ENCODE results near the gene RABGAP1L. TPM values are rescaled to one million over a fixed set of nuclear protein-coding genes. Genes with fewer than 3 reads are reported as not detected.

Gene RABGAP1L
- total RNA-seq, 2 experiments from 2014 or later = 59.8 to 67.6 TPM

- intact Hi-C loops (cut with DNase I, micrococcal nuclease) = loop anchor here (5.0 to 10.0 kb wide), 3 partner anchors 1311 to 2001 kb away; no protein-coding TSS in a partner anchor
- no peak for ATAC-seq (ENCODE audit: poor library complexity)
- no peaks in the 10 kb centered on the region for H3K36me3 Mint-ChIP-seq (ENCODE audit: low read depth)
Measured at GRCh38 chr1:174742805-174743653, 583.7 kb downstream of the RABGAP1L start.

DNA sequence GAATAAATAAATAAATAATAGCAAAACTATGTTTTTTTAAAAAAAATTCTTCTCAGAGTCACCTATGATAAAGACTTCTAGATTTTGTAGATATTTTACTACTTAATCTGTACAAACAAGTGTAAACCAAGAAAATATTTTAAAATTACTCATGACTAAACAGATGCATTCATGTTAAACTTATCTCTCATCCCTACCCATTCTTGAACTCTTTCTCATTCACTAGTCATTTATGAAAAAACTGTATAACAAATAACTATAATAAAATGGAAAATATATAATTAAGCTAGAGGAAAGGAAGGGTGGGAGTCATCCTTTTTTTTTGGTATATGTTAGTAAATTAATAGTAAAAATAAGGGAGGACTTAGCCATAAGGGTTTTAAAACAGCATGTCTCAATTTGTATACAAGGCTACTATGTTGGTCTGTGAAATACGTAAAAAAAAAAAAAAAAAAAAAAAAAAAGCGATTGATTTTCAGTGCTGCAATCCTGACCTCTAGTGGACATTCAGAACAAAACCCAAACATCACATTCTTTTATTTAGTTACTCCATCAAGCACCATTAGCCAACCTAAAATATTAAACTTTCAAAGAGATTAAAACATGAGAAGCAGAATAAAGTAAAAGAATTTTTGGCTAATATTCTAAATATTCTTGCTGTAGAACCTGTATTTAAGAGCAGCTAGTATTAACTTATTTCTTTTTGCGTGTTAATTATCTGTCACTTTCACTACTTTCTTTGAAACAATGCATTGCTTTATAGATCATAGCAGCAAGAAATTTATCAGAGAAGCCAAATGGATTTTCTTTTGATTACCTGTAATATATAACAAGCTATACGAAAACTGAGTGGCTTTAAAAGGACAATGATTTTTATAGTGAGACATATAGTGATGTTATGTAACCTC is 584.6 kb downstream of the RABGAP1L start:
- H3K27me3 ChIP-seq (ENCODE audit: control insufficient read depth in 1 of 2, insufficient read depth in 2 of 2, low read length in 2 of 2) = no peaks in the 10 kb centered on the region
- Mint-ChIP-seq H3K4me1 (ENCODE audit: low read depth) (peaks cover 9% of the 10 kb centered on the region), H3K27ac (no peak overlapping the region), H3K9me3 (no peaks in the 10 kb centered on the region), H3K27me3 (no peaks in the 10 kb centered on the region), H3K4me3 (no peak overlapping the region), H3K36me3 (ENCODE audit: low read depth) (no peaks in the 10 kb centered on the region)
- intact Hi-C loops (cut with DNase I, micrococcal nuclease) = loop anchor here (1.0 to 10.0 kb wide), 5 partner anchors 483 to 2002 kb away; no protein-coding TSS in a partner anchor
- no peak overlapping the region for H3K4me3 ChIP-seq (ENCODE audit: low read length)
- H3K4me1 ChIP-seq (ENCODE audit: insufficient read depth, low read length) = peaks cover 3% of the 10 kb centered on the region
- peak in 3 of 14 experiments; percentile 56 to 72 (median 71) for DNase-seq
- TF ChIP-seq CTCF (IDR thresholded peaks at IDR 0.05) = peak; percentile 87
- ChIA-PET CTCF (interaction anchor here (0.7 to 1.4 kb wide), 3 partner anchors 50 to 538 kb away, joined by 3 to 4 read pairs (median 3); no protein-coding TSS in a partner anchor), POLR2A (no interaction called here)
- H3K27ac ChIP-seq (ENCODE audit: low read depth in 1 of 2, low read length in 2 of 2) = no peak overlapping the region
- ATAC-seq (ENCODE audit: poor library complexity) = peak; percentile 44
- no peaks in the 10 kb centered on the region for H3K9me3 ChIP-seq (ENCODE audit: control insufficient read depth in 1 of 2, insufficient read depth in 1 of 2, low read length in 2 of 2)
- H3K36me3 ChIP-seq (ENCODE audit: insufficient read depth, low read length) = no peaks in the 10 kb centered on the region

More at GRCh38 chr1:174742805-174743653, 583.7 kb downstream of the RABGAP1L start:
- Histone ChIP-seq H3K4me1 (ENCODE audit: insufficient read depth, low read length) (peaks cover 3% of the 10 kb centered on the region), H3K27me3 (ENCODE audit: control insufficient read depth in 1 of 2, insufficient read depth in 2 of 2, low read length in 2 of 2) (no peaks in the 10 kb centered on the region), H3K27ac (ENCODE audit: low read depth in 1 of 2, low read length in 2 of 2) (no peak overlapping the region), H3K36me3 (ENCODE audit: insufficient read depth, low read length) (no peaks in the 10 kb centered on the region), H3K4me3 (ENCODE audit: low read length) (no peak overlapping the region), H3K9me3 (ENCODE audit: control insufficient read depth in 1 of 2, insufficient read depth in 1 of 2, low read length in 2 of 2) (no peaks in the 10 kb centered on the region)
- H3K4me1 Mint-ChIP-seq (ENCODE audit: low read depth) = peaks cover 9% of the 10 kb centered on the region
- no peak overlapping the region for H3K4me3 Mint-ChIP-seq
- CTCF ChIA-PET = interaction anchor here (0.7 to 1.4 kb wide), 2 partner anchors 481 to 538 kb away, joined by 3 to 4 read pairs; no protein-coding TSS in a partner anchor
- H3K9me3 Mint-ChIP-seq = no peaks in the 10 kb centered on the region
- TF ChIP-seq CTCF (IDR thresholded peaks at IDR 0.05) = no peak
- H3K27me3 Mint-ChIP-seq = no peaks in the 10 kb centered on the region
- no peak overlapping the region for H3K27ac Mint-ChIP-seq
- POLR2A ChIA-PET = no interaction called here
- DNase-seq = no peak

GRCh38 chr1:174744886-174745285 is 585.6 kb downstream of the RABGAP1L start:
- intact Hi-C loops (cut with DNase I, micrococcal nuclease) = loop anchor here (1.0 to 10.0 kb wide), 6 partner anchors 484 to 2003 kb away; no protein-coding TSS in a partner anchor
- Histone ChIP-seq H3K9me3 (ENCODE audit: control insufficient read depth in 1 of 2, insufficient read depth in 1 of 2, low read length in 2 of 2) (no peaks in the 10 kb centered on the region), H3K27ac (ENCODE audit: low read depth in 1 of 2, low read length in 2 of 2) (no peak overlapping the region), H3K4me1 (ENCODE audit: insufficient read depth, low read length) (peaks cover 3% of the 10 kb centered on the region), H3K27me3 (ENCODE audit: control insufficient read depth in 1 of 2, insufficient read depth in 2 of 2, low read length in 2 of 2) (no peaks in the 10 kb centered on the region), H3K4me3 (ENCODE audit: low read length) (no peak overlapping the region), H3K36me3 (ENCODE audit: insufficient read depth, low read length) (no peaks in the 10 kb centered on the region)
- Mint-ChIP-seq H3K9me3 (no peaks in the 10 kb centered on the region), H3K27ac (no peak overlapping the region), H3K27me3 (no peaks in the 10 kb centered on the region), H3K36me3 (ENCODE audit: low read depth) (no peaks in the 10 kb centered on the region), H3K4me3 (no peak overlapping the region), H3K4me1 (ENCODE audit: low read depth) (peaks cover 3% of the 10 kb centered on the region)
- ChIA-PET POLR2A (no interaction called here), CTCF (interaction anchor here (0.9 kb wide), 1 partner anchor 49 kb away, joined by 3 read pairs; no protein-coding TSS in a partner anchor)
- DNase-seq = no peak
- no peak for ATAC-seq (ENCODE audit: poor library complexity)
- TF ChIP-seq CTCF (IDR thresholded peaks at IDR 0.05) = no peak

Measured in CD4-positive, alpha-beta T cell (primary cell).